Measurements from ENCODE around the gene PAK2. TPM values are rescaled to one million over a fixed set of nuclear protein-coding genes. Genes with fewer than 3 reads are reported as not detected.

PAK2 gene
- total RNA-seq, 1 donor from 2014 or later: 76.7 TPM

DNA sequence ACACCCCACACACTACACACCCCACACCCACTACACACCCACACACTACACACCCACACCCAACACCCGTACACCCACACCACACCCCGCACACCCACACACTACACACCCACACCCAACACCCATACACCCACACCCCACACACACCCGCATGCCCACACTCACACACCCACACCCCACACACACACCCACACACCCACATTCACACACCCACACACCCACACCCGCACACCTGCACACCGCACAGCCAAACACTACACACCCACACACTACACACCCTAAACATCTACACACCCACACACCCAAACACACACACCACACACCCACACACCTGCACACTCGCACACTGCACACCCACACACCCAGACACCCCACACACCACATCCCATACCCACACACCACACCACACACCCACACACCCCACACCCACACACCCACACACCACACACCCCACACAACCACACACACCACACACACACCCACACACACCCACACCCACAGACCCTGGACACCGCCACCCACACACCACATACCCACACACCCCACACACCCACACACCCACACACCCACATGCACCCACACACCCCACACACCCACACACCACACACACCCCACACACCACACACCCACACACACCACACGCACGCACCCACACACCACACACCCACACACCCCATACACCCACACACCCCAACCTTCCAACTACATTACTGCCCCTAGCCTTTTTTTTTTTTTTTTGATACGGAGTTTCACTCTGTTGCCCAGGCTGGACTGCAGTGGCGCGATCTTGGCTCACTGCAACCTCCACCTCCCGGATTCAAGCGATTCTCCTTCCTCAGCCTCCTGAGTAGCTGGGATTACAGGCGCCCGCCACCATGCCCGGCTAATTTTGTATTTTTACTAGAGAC, 44.5 kb upstream of the PAK2 start:
- no peak overlapping the region for H3K4me3 Mint-ChIP-seq (ENCODE audit: unreplicated experiment)

DNA sequence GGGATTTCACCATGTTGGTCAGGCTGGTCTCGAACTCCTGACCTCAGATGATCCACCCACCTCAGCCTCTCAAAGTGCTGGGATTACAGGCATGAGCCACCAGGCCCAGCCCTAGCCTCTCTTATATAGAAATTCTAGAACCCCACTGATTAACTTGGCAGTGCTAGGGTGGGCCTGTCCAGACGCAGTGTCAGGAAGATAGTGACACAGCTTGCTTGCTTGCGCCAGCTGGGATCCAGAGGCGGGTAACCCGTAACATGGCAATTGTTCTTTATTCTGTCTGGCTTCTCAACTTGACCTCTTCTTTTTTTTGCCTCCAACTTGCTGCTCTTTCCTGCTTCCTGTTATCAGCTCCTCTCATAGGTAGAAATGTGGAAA, 43.8 kb upstream of the PAK2 start:
- Mint-ChIP-seq H3K27ac (ENCODE audit: unreplicated experiment) (no peak overlapping the region), H3K4me3 (ENCODE audit: unreplicated experiment) (no peak overlapping the region), H3K36me3 (ENCODE audit: unreplicated experiment) (no peaks in the 10 kb centered on the region), H3K9me3 (ENCODE audit: unreplicated experiment) (no peaks in the 10 kb centered on the region), H3K27me3 (ENCODE audit: unreplicated experiment) (peaks cover 8% of the 10 kb centered on the region), H3K4me1 (ENCODE audit: unreplicated experiment) (no peaks in the 10 kb centered on the region)
- TF ChIP-seq, protein P1, sequence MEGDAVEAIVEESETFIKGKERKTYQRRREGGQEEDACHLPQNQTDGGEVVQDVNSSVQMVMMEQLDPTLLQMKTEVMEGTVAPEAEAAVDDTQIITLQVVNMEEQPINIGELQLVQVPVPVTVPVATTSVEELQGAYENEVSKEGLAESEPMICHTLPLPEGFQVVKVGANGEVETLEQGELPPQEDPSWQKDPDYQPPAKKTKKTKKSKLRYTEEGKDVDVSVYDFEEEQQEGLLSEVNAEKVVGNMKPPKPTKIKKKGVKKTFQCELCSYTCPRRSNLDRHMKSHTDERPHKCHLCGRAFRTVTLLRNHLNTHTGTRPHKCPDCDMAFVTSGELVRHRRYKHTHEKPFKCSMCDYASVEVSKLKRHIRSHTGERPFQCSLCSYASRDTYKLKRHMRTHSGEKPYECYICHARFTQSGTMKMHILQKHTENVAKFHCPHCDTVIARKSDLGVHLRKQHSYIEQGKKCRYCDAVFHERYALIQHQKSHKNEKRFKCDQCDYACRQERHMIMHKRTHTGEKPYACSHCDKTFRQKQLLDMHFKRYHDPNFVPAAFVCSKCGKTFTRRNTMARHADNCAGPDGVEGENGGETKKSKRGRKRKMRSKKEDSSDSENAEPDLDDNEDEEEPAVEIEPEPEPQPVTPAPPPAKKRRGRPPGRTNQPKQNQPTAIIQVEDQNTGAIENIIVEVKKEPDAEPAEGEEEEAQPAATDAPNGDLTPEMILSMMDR (IDR thresholded peaks at IDR 0.05): no peak
- DNase-seq (ENCODE audit: extremely low spot score, unreplicated experiment): peak; percentile 51

More for the DNA sequence above, 44.5 kb upstream of the PAK2 start:
- TF ChIP-seq, protein P1 (IDR thresholded peaks at IDR 0.05): no peak
- Mint-ChIP-seq H3K36me3 (ENCODE audit: unreplicated experiment) (no peaks in the 10 kb centered on the region), H3K9me3 (ENCODE audit: unreplicated experiment) (no peaks in the 10 kb centered on the region), H3K27me3 (ENCODE audit: unreplicated experiment) (peaks cover 8% of the 10 kb centered on the region), H3K27ac (ENCODE audit: unreplicated experiment) (no peak overlapping the region), H3K4me1 (ENCODE audit: unreplicated experiment) (no peaks in the 10 kb centered on the region)
- peak; percentile 65 for DNase-seq (ENCODE audit: extremely low spot score, unreplicated experiment)

DNA sequence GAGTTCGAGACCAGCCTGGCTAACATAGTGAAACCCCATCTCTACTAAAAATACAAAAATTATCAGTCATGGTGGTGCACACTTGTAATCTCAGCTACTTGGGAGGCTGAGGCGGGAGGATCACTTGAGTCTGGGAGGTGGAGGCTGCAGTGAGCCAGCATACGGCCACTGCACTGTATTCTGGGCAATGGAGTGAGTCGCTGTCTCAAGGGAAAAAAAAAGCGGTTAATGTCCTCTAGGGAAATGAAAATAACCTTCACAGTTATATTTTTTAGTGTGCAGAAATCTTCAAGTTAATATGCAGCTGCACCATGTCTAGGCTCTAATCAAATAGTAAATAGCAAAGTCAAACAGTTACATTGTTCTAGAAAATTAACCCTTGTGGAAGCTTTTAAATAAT, 42.4 kb upstream of the PAK2 start:
- TF ChIP-seq, protein P1 (IDR thresholded peaks at IDR 0.05): no peak
- H3K27me3 Mint-ChIP-seq (ENCODE audit: unreplicated experiment): peaks cover 3% of the 10 kb centered on the region
- H3K4me3 Mint-ChIP-seq (ENCODE audit: unreplicated experiment): no peak overlapping the region
- H3K36me3 Mint-ChIP-seq (ENCODE audit: unreplicated experiment): no peaks in the 10 kb centered on the region
- H3K9me3 Mint-ChIP-seq (ENCODE audit: unreplicated experiment): no peaks in the 10 kb centered on the region
- no peak overlapping the region for H3K27ac Mint-ChIP-seq (ENCODE audit: unreplicated experiment)
- H3K4me1 Mint-ChIP-seq (ENCODE audit: unreplicated experiment): no peaks in the 10 kb centered on the region
- peak; percentile 38 for DNase-seq (ENCODE audit: extremely low spot score, unreplicated experiment)

DNA sequence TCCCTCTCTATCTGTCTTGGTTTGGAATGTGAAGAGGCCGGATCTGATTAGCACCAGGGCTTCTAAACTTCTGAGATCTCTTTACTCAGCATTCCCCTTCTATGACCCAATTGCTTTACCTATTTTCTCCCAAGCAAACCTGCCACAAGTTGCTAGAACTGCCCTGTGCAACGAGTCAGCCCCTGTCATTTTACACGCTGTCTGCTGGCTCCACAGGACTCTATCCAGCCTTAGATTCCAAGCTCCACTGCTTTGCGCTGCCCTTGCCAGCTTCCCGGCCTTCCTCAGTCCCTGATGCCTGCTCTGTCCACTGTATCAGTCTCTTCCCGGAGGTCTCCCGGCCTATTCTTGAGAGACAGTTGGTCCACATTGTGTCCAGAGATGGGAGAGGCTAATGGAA, 39.9 kb upstream of the PAK2 start:
- Mint-ChIP-seq H3K4me1 (ENCODE audit: unreplicated experiment) (no peaks in the 10 kb centered on the region), H3K27me3 (ENCODE audit: unreplicated experiment) (peaks cover 6% of the 10 kb centered on the region), H3K27ac (ENCODE audit: unreplicated experiment) (no peak overlapping the region), H3K36me3 (ENCODE audit: unreplicated experiment) (no peaks in the 10 kb centered on the region), H3K9me3 (ENCODE audit: unreplicated experiment) (no peaks in the 10 kb centered on the region), H3K4me3 (ENCODE audit: unreplicated experiment) (no peak overlapping the region)
- DNase-seq (ENCODE audit: extremely low spot score, unreplicated experiment): no peak
- TF ChIP-seq, protein P1 (IDR thresholded peaks at IDR 0.05): no peak

DNA sequence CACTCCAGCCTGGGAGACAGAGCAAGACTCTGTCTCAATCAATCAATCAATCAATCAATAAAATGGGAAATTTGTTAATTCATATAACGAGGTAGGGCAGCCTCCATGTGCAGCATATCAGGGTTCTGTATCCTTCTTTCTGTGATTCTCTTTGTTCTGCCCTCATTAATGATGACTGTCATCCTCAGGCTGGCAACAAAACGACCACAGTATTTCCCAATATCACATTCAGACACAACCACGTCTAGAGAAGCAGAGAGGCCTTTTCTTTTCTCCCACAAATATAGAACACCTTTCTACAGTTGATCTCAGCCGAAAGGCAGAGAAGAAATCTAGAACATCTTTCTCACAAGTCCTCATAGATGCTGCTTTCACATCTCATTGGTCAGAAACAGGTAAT, 38.9 kb upstream of the PAK2 start:
- DNase-seq (ENCODE audit: extremely low spot score, unreplicated experiment): no peak
- no peak overlapping the region for H3K4me3 Mint-ChIP-seq (ENCODE audit: unreplicated experiment)
- no peak overlapping the region for H3K27ac Mint-ChIP-seq (ENCODE audit: unreplicated experiment)
- peaks cover 6% of the 10 kb centered on the region for H3K27me3 Mint-ChIP-seq (ENCODE audit: unreplicated experiment)
- TF ChIP-seq, protein P1 (IDR thresholded peaks at IDR 0.05): no peak
- H3K4me1 Mint-ChIP-seq (ENCODE audit: unreplicated experiment): no peaks in the 10 kb centered on the region
- H3K36me3 Mint-ChIP-seq (ENCODE audit: unreplicated experiment): no peaks in the 10 kb centered on the region
- H3K9me3 Mint-ChIP-seq (ENCODE audit: unreplicated experiment): no peaks in the 10 kb centered on the region

Measured in osteocyte (in vitro differentiated cells).